Common myeloid progenitor, CD34-positive (primary cell): ENCODE measurements around the gene RNF148.

Experiments used
- CTCF ChIA-PET: fragments of 350-600 bp; sonication (Branson Sonifier 250); formaldehyde crosslinking; loops from one replicate; lab custom pipeline; 2021; ENCODE audit warnings: antibody characterized with exemption; lab: Charles Lee
- POLR2A ChIA-PET: fragments of 350-600 bp; sonication (Branson Sonifier 250); formaldehyde crosslinking; loops from one replicate; lab custom pipeline; 2021; ENCODE audit warnings: antibody characterized with exemption; lab: Charles Lee
- DNase-seq, 3 donors: peaks; one replicate each; pipeline versions ENCODE4 v3.0.0 to v3.0.0-alpha.2; 2013
- H3K27ac ChIP-seq, 2 experiments: 1 replicate in 1 of 2; 2 replicates in 1 of 2; pipeline ENCODE4 v1.7.0; 2013; ENCODE audit warnings: inconsistent platforms in 2 of 2, low read length in 2 of 2, mild to moderate bottlenecking in 2 of 2, low read depth in 1 of 2, moderate library complexity in 1 of 2; ENCODE audit not compliant: severe bottlenecking in 2 of 2, insufficient read depth in 1 of 2, poor library complexity in 1 of 2
- H3K27me3 ChIP-seq, 5 experiments: replicated peaks in 2 of 5; 1 replicate in 3 of 5; 2 replicates in 2 of 5; pipeline versions ENCODE4 v1.6.1 to v1.7.0; 2013; ENCODE audit warnings: low read length in 4 of 5, mild to moderate bottlenecking in 2 of 5, moderate library complexity in 2 of 5, inconsistent platforms in 1 of 5; ENCODE audit not compliant: insufficient read depth in 5 of 5, control insufficient read depth in 4 of 5
- H3K36me3 ChIP-seq, 4 experiments: 1 replicate in 2 of 4; 2 replicates in 2 of 4; pipeline versions ENCODE4 v1.6.1 to v1.7.0; 2013; ENCODE audit warnings: low read length in 3 of 4, control low read depth in 1 of 4, mild to moderate bottlenecking in 1 of 4; ENCODE audit not compliant: control insufficient read depth in 4 of 4, insufficient read depth in 4 of 4
- H3K4me1 ChIP-seq, 4 experiments: 1 replicate in 3 of 4; 2 replicates in 1 of 4; pipeline versions ENCODE4 v1.6.1 to v1.7.1; 2013; ENCODE audit warnings: low read length in 3 of 4, mild to moderate bottlenecking in 3 of 4, control low read depth in 1 of 4, inconsistent platforms in 1 of 4, moderate library complexity in 1 of 4; ENCODE audit not compliant: control insufficient read depth in 4 of 4, insufficient read depth in 4 of 4; ENCODE audit errors: control extremely low read depth in 1 of 4
- H3K4me3 ChIP-seq, 7 experiments: 1 replicate in 4 of 7; 2 replicates in 3 of 7; pipeline versions ENCODE4 v1.5.1 to v1.7.0; 2013; ENCODE audit warnings: mild to moderate bottlenecking in 7 of 7, low read length in 6 of 7, moderate library complexity in 6 of 7, inconsistent platforms in 2 of 7, low read depth in 2 of 7, control low read depth in 1 of 7; ENCODE audit not compliant: insufficient read depth in 4 of 7, control insufficient read depth in 1 of 7; ENCODE audit errors: extremely low read depth in 1 of 7
- H3K9me3 ChIP-seq, 5 experiments: 1 replicate in 4 of 5; 2 replicates in 1 of 5; pipeline versions ENCODE4 v1.6.1 to v1.7.1; 2013; ENCODE audit warnings: low read length in 4 of 5, mild to moderate bottlenecking in 2 of 5, inconsistent platforms in 1 of 5, low read depth in 1 of 5, moderate library complexity in 1 of 5; ENCODE audit not compliant: control insufficient read depth in 4 of 5, insufficient read depth in 2 of 5; ENCODE audit errors: control extremely low read depth in 1 of 5
- WGBS: methylation state at CpG from one replicate; pipeline ENCODE4 v1.1.5; 2013; ENCODE audit not compliant: insufficient coverage; 5-methylcytosine and 5-hydroxymethylcytosine counted together

RNF148 gene

GRCh38 chr7:122674502-122674901 lies 28.2 kb downstream of the RNF148 start:
- H3K27ac ChIP-seq, result no peak overlapping the region
- ChIA-PET CTCF (no interaction called here), POLR2A (no interaction called here)
- no peaks in the 10 kb centered on the region for H3K36me3 ChIP-seq
- no CpG with 5 or more reads among the region's 4 CpGs for WGBS
- no peak for DNase-seq
- H3K4me3 ChIP-seq, result no peak overlapping the region
- no peaks in the 10 kb centered on the region for H3K4me1 ChIP-seq
- no peaks in the 10 kb centered on the region for H3K27me3 ChIP-seq
- H3K9me3 ChIP-seq, result no peaks in the 10 kb centered on the region

DNA sequence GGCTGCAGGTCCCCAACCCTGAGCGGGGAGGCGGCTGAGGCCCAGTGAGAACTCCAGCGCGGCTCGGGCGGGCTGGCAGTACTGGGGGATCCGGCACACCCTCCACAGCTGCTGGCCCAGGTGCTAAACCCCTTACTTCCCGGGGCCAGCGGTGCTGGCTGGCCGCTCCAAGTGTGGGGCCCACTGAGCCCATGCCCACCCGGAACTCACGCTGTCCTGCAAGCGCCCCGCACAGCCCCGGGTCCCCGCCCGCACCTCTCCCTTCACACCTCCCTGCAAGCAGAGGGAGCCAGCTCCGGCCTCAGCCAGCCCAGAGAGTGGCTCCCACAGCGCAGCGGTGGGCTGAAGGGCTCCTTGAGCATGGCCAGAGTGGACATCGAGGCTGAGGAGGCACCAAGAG lies 28.8 kb downstream of the RNF148 start:
- POLR2A ChIA-PET, result no interaction called here
- CTCF ChIA-PET, result no interaction called here
- no peaks in the 10 kb centered on the region for H3K27me3 ChIP-seq
- no peaks in the 10 kb centered on the region for H3K36me3 ChIP-seq
- H3K9me3 ChIP-seq, result no peaks in the 10 kb centered on the region
- over 99% methylated on average over 14 of the region's 21 CpGs for WGBS
- no peak for DNase-seq
- H3K27ac ChIP-seq, result no peak overlapping the region
- H3K4me1 ChIP-seq, result no peaks in the 10 kb centered on the region
- H3K4me3 ChIP-seq, result no peak overlapping the region

DNA sequence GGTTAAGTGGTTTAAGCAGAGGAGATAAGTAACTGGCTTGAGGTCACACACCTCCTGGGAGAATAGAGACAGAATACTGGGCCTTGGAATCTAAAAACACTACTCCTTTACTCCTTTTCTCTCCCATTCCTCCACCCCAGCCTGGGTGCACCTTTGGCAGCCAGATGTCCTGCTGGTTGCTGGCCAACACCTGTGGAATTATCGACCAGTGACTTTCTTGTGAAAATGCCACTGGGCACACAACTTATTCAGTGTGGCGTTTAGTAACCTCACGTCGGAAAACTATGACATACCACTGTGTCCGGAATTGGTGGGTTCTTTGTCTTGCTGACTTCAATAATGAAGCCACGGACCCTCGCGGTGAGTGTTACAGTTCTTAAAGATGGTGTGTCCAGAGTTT lies 30.2 kb downstream of the RNF148 start:
- H3K9me3 ChIP-seq, result no peaks in the 10 kb centered on the region
- 97% methylated on average over 5 of the region's 8 CpGs for WGBS
- CTCF ChIA-PET, result no interaction called here

GRCh38 chr7:122663733-122664132 lies 39.0 kb downstream of the RNF148 start:
- no peaks in the 10 kb centered on the region for H3K36me3 ChIP-seq
- WGBS, result no CpG with 5 or more reads among the region's 2 CpGs
- H3K4me3 ChIP-seq, result no peak overlapping the region
- no peaks in the 10 kb centered on the region for H3K27me3 ChIP-seq
- CTCF ChIA-PET, result no interaction called here
- H3K9me3 ChIP-seq, result no peaks in the 10 kb centered on the region
- no peak overlapping the region for H3K27ac ChIP-seq
- no peaks in the 10 kb centered on the region for H3K4me1 ChIP-seq
- POLR2A ChIA-PET, result no interaction called here
- DNase-seq, result no peak

More for the DNA sequence above, 30.2 kb downstream of the RNF148 start:
- Histone ChIP-seq H3K36me3 (no peaks in the 10 kb centered on the region), H3K27me3 (no peaks in the 10 kb centered on the region), H3K4me1 (no peaks in the 10 kb centered on the region), H3K4me3 (no peak overlapping the region), H3K27ac (no peak overlapping the region)
- POLR2A ChIA-PET, result no interaction called here
- DNase-seq, result no peak

DNA sequence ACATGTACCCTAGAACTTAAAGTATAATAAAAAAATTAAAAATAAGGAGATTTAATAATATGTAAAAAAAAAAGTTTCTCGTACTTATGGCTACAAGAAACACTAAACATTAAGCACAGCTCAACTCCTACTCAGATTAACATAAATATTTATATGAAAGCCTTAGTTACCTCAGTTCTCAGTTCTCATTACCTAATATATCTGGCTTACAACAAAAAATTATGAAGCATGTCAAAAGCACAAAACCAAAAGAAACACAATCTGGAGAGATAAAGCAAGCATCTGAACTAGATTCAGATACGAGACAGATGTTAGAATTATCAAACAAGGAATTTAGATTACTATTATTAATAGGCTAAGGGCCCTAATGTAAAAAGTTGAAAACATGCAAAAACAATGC lies 43.9 kb downstream of the RNF148 start:
- Histone ChIP-seq H3K9me3 (peaks cover 0 to 2% (median 0%) of the 10 kb centered on the region in 5 experiments), H3K36me3 (no peaks in the 10 kb centered on the region), H3K4me1 (no peaks in the 10 kb centered on the region), H3K4me3 (no peak overlapping the region), H3K27me3 (no peaks in the 10 kb centered on the region), H3K27ac (no peak overlapping the region)
- DNase-seq, result no peak
- CTCF ChIA-PET, result no interaction called here
- POLR2A ChIA-PET, result no interaction called here
- no CpG with 5 or more reads among the region's 2 CpGs for WGBS

GRCh38 chr7:122653685-122654084 lies 49.0 kb downstream of the RNF148 start:
- no peak overlapping the region for H3K27ac ChIP-seq
- WGBS, result 90% methylated on average over 2 of the region's 5 CpGs
- H3K27me3 ChIP-seq, result no peaks in the 10 kb centered on the region
- no peak overlapping the region for H3K4me3 ChIP-seq
- no peaks in the 10 kb centered on the region for H3K4me1 ChIP-seq
- CTCF ChIA-PET, result no interaction called here
- no peak for DNase-seq
- H3K9me3 ChIP-seq, result peaks cover 0 to 2% (median 0%) of the 10 kb centered on the region in 5 experiments
- POLR2A ChIA-PET, result no interaction called here
- H3K36me3 ChIP-seq, result no peaks in the 10 kb centered on the region

- no peaks in the 10 kb centered on the region for H3K27me3 ChIP-seq
- H3K9me3 ChIP-seq, result peaks cover 0 to 2% (median 0%) of the 10 kb centered on the region in 5 experiments
- no peaks in the 10 kb centered on the region for H3K36me3 ChIP-seq
- ChIA-PET POLR2A (no interaction called here), CTCF (interaction anchor here (1.1 kb wide), 1 partner anchor 125 kb away, joined by 3 read pairs; no protein-coding TSS in a partner anchor)
- H3K4me1 ChIP-seq, result no peaks in the 10 kb centered on the region
- whole genome bisulfite sequencing, result 84% methylated on average over 4 of the region's 4 CpGs
- no peak for DNase-seq
- no peak overlapping the region for H3K27ac ChIP-seq
- no peak overlapping the region for H3K4me3 ChIP-seq
Measured at GRCh38 chr7:122652876-122653275, 49.8 kb downstream of the RNF148 start.
